GM23338 (cell line): ENCODE measurements around the gene AKAP10. TPM values are rescaled to one million over a fixed set of nuclear protein-coding genes. Genes with fewer than 3 reads are reported as not detected.

Experiments
- ATAC-seq: fragments of 200-7000 bp; cut with Tn5 transposase; 3 replicates; pipeline ENCODE4 v1.9.1; 2020
- DNase-seq: peaks from one replicate; pipeline ENCODE4 v3.0.0-alpha.2; 2015; ENCODE audit warnings: low spot score
- H2AFZ ChIP-seq: fragments of 200-600 bp; sonication (generic); 2 replicates; pipeline ENCODE4 v1.8.0; 2016; ENCODE audit warnings: antibody characterized with exemption, mild to moderate bottlenecking, moderate library complexity
- H3F3A ChIP-seq: fragments of 200-600 bp; sonication (generic); replicated peaks from 2 replicates; pipeline ENCODE4 v1.8.0; 2017; ENCODE audit warnings: antibody characterized with exemption, mixed run types, low read depth
- H3K27ac ChIP-seq: fragments of 200-600 bp; sonication (generic); 2 replicates; pipeline ENCODE4 v1.6.1; 2016; ENCODE audit warnings: low read depth
- H3K27me3 ChIP-seq: fragments of 200-600 bp; sonication (generic); 2 replicates; pipeline ENCODE4 v1.8.0; 2016; ENCODE audit warnings: mild to moderate bottlenecking, mixed run types, moderate library complexity; ENCODE audit not compliant: insufficient read depth
- H3K36me3 ChIP-seq: fragments of 200-600 bp; sonication (generic); 2 replicates; pipeline ENCODE4 v1.8.0; 2016; ENCODE audit warnings: mild to moderate bottlenecking; ENCODE audit not compliant: insufficient read depth
- H3K4me1 ChIP-seq: fragments of 200-600 bp; sonication (generic); 2 replicates; pipeline ENCODE4 v1.8.0; 2016; ENCODE audit warnings: mild to moderate bottlenecking, moderate library complexity; ENCODE audit not compliant: insufficient read depth
- H3K4me2 ChIP-seq: fragments of 200-600 bp; sonication (generic); 2 replicates; pipeline ENCODE4 v1.7.1; 2017; ENCODE audit warnings: mixed run types
- H3K4me3 ChIP-seq: fragments of 200-600 bp; sonication (generic); 2 replicates; pipeline ENCODE4 v1.6.1; 2016; ENCODE audit warnings: mixed run types
- H3K79me2 ChIP-seq: fragments of 200-600 bp; sonication (generic); replicated peaks from 2 replicates; pipeline ENCODE4 v1.8.0; 2017; ENCODE audit warnings: mild to moderate bottlenecking; ENCODE audit not compliant: insufficient read depth
- H3K9me2 ChIP-seq: fragments of 200-600 bp; sonication (generic); 2 replicates; pipeline ENCODE4 v1.8.0; 2017; ENCODE audit not compliant: insufficient read depth
- H4K20me1 ChIP-seq: fragments of 200-600 bp; sonication (generic); replicated peaks from 2 replicates; pipeline ENCODE4 v1.8.0; 2017; ENCODE audit warnings: mild to moderate bottlenecking; ENCODE audit not compliant: insufficient read depth
- H3K27ac Mint-ChIP-seq: 2 replicates; pipeline ENCODE4 v1.8.0; 2020; ENCODE audit warnings: inconsistent platforms, mild to moderate bottlenecking, moderate library complexity, mixed read lengths
- H3K27me3 Mint-ChIP-seq: 3 replicates; pipeline ENCODE4 v1.8.0; 2022; ENCODE audit warnings: low read depth, mild to moderate bottlenecking, moderate library complexity, mixed read lengths, inconsistent platforms; ENCODE audit not compliant: insufficient read depth, poor library complexity
- H3K36me3 Mint-ChIP-seq: 3 replicates; pipeline ENCODE4 v1.8.0; 2021; ENCODE audit warnings: low read depth, mild to moderate bottlenecking, inconsistent platforms, moderate library complexity, mixed read lengths
- H3K4me1 Mint-ChIP-seq: 3 replicates; pipeline ENCODE4 v1.8.0; 2020; ENCODE audit warnings: mild to moderate bottlenecking, inconsistent platforms, mixed read lengths
- H3K4me3 Mint-ChIP-seq: 3 replicates; pipeline ENCODE4 v1.8.0; 2021; ENCODE audit warnings: moderate library complexity, mild to moderate bottlenecking, inconsistent platforms, mixed read lengths
- H3K9me3 Mint-ChIP-seq: 3 replicates; pipeline ENCODE4 v1.8.0; 2020; ENCODE audit warnings: moderate library complexity, mild to moderate bottlenecking, inconsistent platforms, mixed read lengths
- CREB1 ChIP-seq: fragments of 250-450 bp; sonication (Bioruptor Pico); IDR thresholded peaks from 2 replicates; pipeline ENCODE4 v1.5.0; 2020; ENCODE audit warnings: low read depth, mild to moderate bottlenecking, moderate library complexity
- CTCF ChIP-seq, 2 experiments: fragments of 200-600 bp in 1 of 2; sonication (generic) in 1 of 2; conservative IDR thresholded peaks; 2 replicates each; pipeline versions ENCODE4 v1.5.1 to v1.6.1; 2016 to 2017; ENCODE audit warnings: antibody characterized with exemption in 2 of 2, low read depth in 2 of 2, mild to moderate bottlenecking in 2 of 2, moderate library complexity in 1 of 2
- ETS1 ChIP-seq: IDR thresholded peaks from 2 replicates; pipeline ENCODE4 v1.6.1; 2016; ENCODE audit warnings: antibody characterized with exemption
- EZH2phosphoT487 ChIP-seq: fragments of 200-600 bp; sonication (generic); IDR thresholded peaks from one replicate; pipeline ENCODE4 v1.8.1; 2018; ENCODE audit warnings: antibody characterized with exemption; ENCODE audit not compliant: unreplicated experiment
- NANOG ChIP-seq: IDR thresholded peaks from 2 replicates; pipeline ENCODE4 v1.6.1; 2016; ENCODE audit warnings: antibody characterized with exemption, borderline replicate concordance
- POLR2AphosphoS5 ChIP-seq: IDR thresholded peaks from 2 replicates; pipeline ENCODE4 v1.6.1; 2016; ENCODE audit warnings: antibody characterized with exemption, low read depth
- REST ChIP-seq: IDR thresholded peaks from one replicate; pipeline ENCODE4 v1.6.1; 2018; ENCODE audit warnings: antibody characterized with exemption; ENCODE audit not compliant: unreplicated experiment
- STAT1 ChIP-seq: IDR thresholded peaks from one replicate; pipeline ENCODE4 v1.6.1; 2016; ENCODE audit warnings: antibody characterized with exemption; ENCODE audit not compliant: unreplicated experiment
- ZNF114 ChIP-seq: fragments of 250-450 bp; sonication (Bioruptor Pico); IDR thresholded peaks from 2 replicates; pipeline ENCODE4 v1.5.0; 2020; ENCODE audit warnings: mild to moderate bottlenecking, moderate library complexity
- ZNF331 ChIP-seq: fragments of 250-450 bp; sonication (Bioruptor Pico); IDR thresholded peaks from 2 replicates; pipeline ENCODE4 v1.5.0; 2020; ENCODE audit warnings: low read depth, mild to moderate bottlenecking, moderate library complexity
- ZNF462 ChIP-seq: fragments of 250-450 bp; sonication (Bioruptor Pico); IDR thresholded peaks from 2 replicates; pipeline ENCODE4 v1.5.0; 2020; ENCODE audit warnings: mild to moderate bottlenecking, moderate library complexity
- polyA plus RNA-seq: library from polyadenylated mRNA; unstranded; fragments of >200 nt; fragmentation: Nextera tagmentation; extraction: Ambion mirVana; gene quantifications from 2 replicates; pipeline ENCODE4 v1.2.1, GENCODE V29; 2016
- total RNA-seq: library from RNA; depleted of rRNA; stranded (reverse); fragments of >200 nt; shearing (Covaris generic); gene quantifications from 2 replicates; pipeline ENCODE4 v1.2.3, GENCODE V29; 2014

The AKAP10 gene
- total and polyA plus RNA-seq, 2 experiments from 2014 or later = 16.7 to 25.9 TPM

DNA sequence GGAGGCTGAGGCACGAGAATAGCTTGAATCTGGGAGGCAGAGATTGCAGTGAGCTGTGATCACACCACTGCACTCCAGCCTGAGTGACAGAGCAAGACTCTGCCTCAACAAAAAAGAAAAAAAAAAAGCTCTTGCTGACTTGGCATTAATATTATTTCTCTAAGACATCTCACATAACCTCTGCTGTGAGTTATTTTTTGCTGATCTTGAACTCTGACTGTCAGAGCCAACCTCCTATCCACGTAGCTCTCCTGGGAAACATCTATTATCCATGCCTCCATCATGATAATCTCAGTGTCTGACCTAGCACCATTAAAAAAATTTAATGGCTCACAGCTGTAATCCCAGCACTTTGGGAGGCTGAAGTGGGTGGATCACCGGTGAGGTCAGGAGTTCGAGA, 97.2 kb downstream of the AKAP10 start (continued):
- TF ChIP-seq CTCF (conservative IDR thresholded peaks at IDR 0.05; ENCODE audit: low read depth in 2 of 2) (no peak), REST (no peak), ZNF114 (CRISPR knock-in tag) (no peak), ETS1 (no peak), CREB1 (CRISPR knock-in tag) (no peak), STAT1 (no peak)

DNA sequence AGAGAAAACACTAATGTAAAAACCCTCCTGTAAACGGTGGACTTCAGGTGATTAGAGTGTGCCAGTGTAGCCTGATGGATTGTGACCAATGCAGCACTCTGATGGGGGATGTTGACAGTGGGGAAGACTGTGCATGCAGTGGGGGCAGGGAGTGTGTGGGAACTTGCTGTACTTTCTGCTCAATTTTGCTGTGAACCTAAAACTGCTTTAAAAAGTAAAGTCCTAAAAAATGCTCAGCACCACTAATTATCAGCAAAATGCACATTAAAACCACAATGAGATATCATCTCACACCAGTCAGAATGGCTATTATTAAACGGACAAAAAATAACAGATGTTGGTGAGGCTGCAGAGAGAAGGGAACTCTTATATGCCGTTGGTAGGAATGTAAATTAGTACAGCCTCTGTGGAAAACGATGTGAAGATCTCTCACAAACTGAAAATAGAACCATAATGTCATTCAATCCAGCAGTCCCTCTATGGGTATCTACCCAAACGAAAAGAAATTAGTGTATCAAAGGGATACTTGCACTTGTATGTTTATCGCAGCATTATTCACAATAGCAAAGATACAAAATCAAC, 100.2 kb downstream of the AKAP10 start:
- Mint-ChIP-seq H3K27me3 (peaks cover 3% of the 10 kb centered on the region), H3K36me3 (no peaks in the 10 kb centered on the region), H3K9me3 (no peaks in the 10 kb centered on the region), H3K27ac (no peak overlapping the region), H3K4me1 (no peaks in the 10 kb centered on the region), H3K4me3 (no peak overlapping the region)
- DNase-seq (no peak), ATAC-seq (no peak)
- H4K20me1 ChIP-seq = no peaks in the 10 kb centered on the region
- H3K4me2 ChIP-seq = no peak overlapping the region
- H3K36me3 ChIP-seq = no peaks in the 10 kb centered on the region
- H3K9me2 ChIP-seq = no peaks in the 10 kb centered on the region; the same call in 1 of the 2 replicates
- no peaks in the 10 kb centered on the region for H3K27me3 ChIP-seq
- H3K4me1 ChIP-seq = no peaks in the 10 kb centered on the region
- H3K79me2 ChIP-seq = no peaks in the 10 kb centered on the region
- H2AFZ ChIP-seq = no peak overlapping the region
- no peak overlapping the region for H3K27ac ChIP-seq
- H3K4me3 ChIP-seq = no peak overlapping the region
- no peaks in the 10 kb centered on the region for H3F3A ChIP-seq
- no peak for TF ChIP-seq NANOG
- no peak for TF ChIP-seq ZNF331 (CRISPR knock-in tag)
- TF ChIP-seq POLR2AphosphoS5 = no peak
- no peak for TF ChIP-seq ZNF114 (CRISPR knock-in tag)
- no peak for TF ChIP-seq EZH2phosphoT487
- TF ChIP-seq ZNF462 = no peak
- TF ChIP-seq CREB1 (CRISPR knock-in tag) = no peak
- TF ChIP-seq ETS1 = no peak
- TF ChIP-seq STAT1 = no peak
